ENCODE results near the gene YWHAE.
"Not testable (repeated sequence)": the region's sequence is repeated elsewhere in the genome, so short reads cannot be mapped to it uniquely, and the experiment has no call there.

The YWHAE gene

DNA sequence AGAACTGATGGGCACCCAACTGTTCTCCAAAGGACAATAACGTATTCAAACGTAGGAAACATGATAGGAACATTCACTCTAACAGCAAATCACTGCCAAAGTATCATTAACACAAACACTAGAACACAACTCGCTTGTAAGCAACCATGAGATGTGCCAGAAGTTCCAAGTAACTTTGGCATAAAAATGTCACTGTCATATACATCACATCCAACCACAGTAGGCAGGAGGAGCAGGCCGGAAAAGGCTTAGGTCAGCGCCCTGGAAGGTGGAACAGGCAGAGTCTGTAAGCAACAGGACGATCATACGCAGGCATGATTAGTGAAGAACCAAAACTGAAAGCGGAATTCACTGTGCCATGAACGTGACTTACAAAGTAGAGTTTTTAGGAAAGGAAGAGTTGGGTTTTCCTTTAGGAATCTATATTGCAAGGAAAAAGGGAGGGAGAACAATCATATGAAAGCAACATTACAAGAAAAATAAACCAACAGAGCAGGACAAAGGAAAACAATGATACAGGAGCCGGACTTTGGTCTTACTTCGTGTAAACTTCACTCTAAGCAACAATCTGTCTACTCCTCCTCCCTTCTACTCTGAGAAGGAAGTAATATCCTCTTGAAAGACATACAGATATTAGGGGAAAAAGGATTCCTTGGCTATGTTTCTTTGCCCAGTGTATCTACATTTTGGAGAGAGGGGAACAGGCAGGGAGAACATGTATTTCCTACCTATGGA, 52.3 kb downstream of the YWHAE start:
- H3K4me3 ChIP-seq (ENCODE audit: low read depth, low read length): no peak overlapping the region
- no peak for DNase-seq (ENCODE audit: low read depth)

DNA sequence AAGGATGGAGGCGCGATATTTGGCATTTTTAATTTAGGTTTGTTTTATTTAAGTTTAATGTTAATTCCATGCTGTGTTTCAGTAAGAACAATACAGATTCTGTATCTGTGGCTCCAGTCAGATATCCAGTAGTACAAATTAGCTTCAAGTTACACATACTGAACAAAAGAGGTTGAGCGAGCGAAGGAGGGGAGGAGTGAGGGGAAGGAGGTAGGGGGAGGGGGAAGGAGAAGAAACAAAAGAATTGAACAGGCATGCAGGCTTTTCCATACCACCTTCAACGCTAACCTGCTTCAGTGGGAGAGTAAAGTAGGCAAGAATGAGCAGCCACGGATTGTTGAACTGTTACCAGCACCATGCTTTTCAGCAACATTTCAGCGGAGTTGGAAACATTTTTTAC, 55.5 kb downstream of the YWHAE start:
- no peak for DNase-seq (ENCODE audit: low read depth)

DNA sequence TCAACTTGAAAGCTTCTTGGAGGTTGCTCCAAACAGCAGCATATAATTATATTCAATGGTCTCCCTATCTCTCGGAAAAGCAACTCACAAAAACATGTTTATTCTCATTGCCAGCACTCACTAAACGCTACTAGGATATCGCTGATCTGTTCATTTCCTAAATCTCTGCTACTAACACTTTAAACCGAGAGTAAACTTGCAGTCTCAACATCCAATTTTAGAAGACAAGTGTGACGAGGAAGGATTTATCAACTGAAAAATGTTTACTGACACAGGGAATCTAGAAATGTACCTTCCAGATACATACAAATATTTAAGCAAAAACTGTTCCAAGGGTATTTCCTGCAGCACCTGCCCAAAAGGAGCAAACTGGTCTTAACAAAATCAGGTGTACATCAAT, 56.5 kb downstream of the YWHAE start:
- DNase-seq (ENCODE audit: low read depth): no peak
- no peak overlapping the region for H3K4me3 ChIP-seq (ENCODE audit: low read depth, low read length)

More for the DNA sequence above, 55.5 kb downstream of the YWHAE start:
- H3K4me3 ChIP-seq (ENCODE audit: low read depth, low read length): no peak overlapping the region

DNA sequence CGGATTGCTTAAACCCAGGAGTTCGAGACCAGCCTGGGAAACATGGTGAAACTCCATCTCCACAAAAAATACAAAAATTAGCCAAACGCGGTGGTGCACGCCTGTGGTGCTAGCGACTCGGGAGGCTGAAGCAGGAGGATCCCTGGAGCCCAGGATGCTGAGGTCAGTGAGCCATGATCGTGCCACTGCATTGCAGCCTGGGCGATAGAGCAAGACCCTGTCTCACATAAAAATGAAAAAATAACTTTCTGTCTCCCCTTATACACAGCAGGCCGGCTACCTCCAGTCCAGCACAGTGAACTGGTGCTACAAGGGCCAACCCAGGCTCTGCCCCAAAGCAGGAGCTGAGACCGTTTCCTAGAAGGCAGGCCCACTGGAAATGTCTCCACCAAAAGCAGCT, 59.7 kb downstream of the YWHAE start:
- no peak overlapping the region for H3K4me3 ChIP-seq (ENCODE audit: low read depth, low read length)
- no peak for DNase-seq (ENCODE audit: low read depth)

DNA sequence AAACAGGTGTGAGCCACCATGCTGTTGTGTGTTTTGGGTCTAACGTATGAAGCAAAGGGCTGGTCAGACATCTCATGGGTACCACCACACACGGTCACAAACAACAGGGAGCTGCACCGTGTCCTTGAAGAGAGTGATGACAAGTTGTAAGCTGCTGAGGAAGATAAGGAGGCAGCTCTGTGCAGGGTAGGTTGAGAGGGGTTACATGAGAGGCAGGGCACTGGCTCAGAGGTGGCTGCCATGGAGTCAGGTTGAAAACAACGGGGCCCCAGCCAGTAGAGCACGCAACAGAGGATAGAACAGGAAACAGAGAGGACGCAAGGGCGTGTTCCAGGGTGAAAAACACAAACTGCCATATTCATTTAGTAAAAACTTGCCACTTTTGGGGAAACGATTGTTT, 68.3 kb downstream of the YWHAE start:
- DNase-seq (ENCODE audit: low read depth): no peak
- H3K4me3 ChIP-seq (ENCODE audit: low read depth, low read length): no peak overlapping the region

DNA sequence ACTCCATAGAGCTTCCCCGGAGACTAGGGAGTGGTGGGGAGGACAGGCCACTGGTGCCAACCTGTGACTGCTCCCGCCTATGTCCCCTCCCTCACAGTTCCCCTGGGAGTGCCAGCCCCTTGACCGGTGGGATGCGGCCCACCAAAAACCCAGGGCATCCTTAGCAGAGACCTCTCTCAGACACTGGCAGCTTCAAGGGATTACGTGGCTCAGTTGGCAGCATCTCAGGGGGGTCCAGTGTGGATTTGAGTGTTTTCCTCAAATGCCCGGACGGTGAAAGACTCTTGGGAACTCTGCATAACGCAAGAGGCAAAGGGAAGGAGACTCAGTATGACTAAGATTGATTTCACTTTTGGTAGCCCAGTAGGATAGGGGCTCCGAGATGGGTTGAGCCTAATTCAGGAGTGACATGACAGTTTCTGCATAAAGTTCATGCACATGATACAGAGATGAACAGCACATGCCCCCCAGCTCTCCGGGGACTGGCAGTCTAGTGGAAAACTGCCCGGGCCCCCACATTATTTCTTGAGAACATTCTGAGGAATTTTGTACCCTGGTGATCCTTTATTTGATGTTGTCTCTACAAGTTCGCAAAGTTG, 70.2 kb downstream of the YWHAE start:
- DNase-seq (ENCODE audit: low read depth): no peak
- no peak overlapping the region for H3K4me3 ChIP-seq (ENCODE audit: low read depth, low read length)

DNA sequence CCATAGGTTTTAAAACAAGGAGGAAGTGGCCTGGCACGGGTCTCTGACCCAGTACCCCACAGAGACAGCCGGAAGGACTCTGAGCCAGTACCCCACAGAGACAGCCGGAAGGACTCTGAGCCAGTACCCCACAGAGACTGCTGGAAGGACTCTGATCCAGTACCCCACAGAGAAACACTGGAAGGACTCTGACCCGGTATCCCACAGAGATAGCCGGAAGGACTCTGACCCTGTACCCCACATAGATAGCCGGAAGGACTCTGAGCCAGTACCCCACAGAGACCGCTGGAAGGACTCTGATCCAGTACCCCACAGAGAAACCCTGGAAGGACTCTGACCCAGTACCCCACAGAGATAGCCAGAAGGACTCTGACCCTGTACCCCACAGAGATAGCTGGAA, 71.6 kb downstream of the YWHAE start:
- DNase-seq (ENCODE audit: low read depth): no peak
- H3K4me3 ChIP-seq (ENCODE audit: low read depth, low read length): no peak overlapping the region

DNA sequence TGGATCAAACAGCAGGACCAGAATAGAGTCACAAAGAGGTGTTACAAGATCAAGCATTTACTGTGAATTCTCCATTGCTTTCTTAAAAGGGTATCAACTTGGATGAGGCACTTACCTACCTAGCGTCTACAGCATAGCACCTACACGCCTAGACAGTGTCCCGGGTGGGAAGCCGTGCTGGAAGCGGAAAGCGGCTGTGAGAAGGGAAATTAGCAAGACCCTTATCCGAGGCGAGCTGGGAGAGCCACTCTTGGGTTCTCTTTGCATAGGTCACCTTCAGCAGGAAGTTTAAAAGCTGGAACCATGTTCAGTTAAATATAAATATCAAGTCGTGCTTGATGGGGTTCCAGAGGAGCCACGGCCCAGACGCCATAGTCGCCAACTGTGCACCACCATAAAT, 74.3 kb downstream of the YWHAE start:
- no peak overlapping the region for H3K4me3 ChIP-seq (ENCODE audit: low read depth, low read length)
- no peak for DNase-seq (ENCODE audit: low read depth)

DNA sequence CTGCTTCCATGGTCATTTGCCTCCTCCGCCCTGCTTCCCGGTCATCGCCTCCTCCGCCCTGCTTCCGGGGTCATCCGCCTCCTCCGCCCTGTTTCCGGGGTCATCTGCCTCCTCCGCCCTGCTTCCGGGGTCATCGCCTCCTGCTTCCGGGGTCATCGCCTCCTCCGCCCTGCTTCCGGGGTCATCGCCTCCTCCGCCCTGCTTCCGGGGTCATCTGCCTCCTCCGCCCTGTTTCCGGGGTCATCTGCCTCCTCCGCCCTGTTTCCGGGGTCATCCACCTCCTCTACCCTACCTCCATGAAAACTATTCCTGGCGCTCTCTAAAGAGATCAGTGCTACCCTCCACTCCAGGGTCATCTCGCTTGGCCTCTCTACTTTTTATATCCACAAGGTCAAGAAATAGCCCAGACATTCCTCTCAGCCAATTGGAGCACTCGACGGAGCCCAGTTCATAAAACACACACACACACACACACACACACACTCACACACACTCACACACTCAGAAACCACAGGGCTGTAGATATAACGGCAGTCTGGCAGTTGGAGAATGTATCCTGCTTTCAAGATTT, 75.7 kb downstream of the YWHAE start:
- H3K4me3 ChIP-seq (ENCODE audit: low read depth, low read length): no peak overlapping the region
- no peak for DNase-seq (ENCODE audit: low read depth)

DNA sequence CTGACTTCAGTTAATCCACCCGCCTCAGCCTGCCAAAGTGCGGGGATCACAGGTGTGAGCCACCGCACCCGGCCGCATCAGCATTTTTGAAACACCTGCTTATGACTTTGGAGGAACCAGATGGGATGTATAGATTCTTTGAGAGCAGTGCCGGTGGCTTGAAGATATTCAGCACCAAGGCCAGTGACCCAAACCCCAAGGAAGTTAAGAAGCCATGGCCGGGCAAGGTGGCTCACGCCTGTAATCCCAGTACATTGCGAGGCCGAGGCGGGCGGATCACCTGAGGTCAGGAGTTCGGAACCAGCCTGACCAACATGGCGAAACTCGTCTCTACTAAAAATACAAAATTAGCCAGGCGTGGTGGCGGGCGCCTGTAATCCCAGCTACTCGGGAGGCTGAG, 76.7 kb downstream of the YWHAE start:
- H3K4me3 ChIP-seq (ENCODE audit: low read depth, low read length): no peak overlapping the region
- no peak for DNase-seq (ENCODE audit: low read depth)

DNA sequence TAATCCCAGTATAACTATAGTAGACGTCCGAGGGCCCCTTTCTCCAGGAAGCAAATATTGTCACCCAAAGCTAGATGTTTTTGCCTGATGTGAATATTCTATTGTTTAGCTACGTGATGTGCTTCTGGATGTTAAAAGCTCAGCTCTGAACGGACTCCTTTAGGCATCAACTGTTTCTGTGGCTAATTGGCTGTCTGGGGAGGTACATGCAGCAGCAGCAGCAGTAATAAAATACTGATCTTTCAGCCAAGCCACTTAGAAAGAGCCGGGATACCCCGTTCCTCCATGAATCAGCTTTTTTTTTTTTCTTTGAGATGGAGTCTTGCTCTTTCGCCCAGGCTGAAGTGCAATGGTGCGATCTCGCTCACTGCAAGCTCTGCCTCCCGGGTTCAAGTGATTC, 77.5 kb downstream of the YWHAE start:
- DNase-seq (ENCODE audit: low read depth): no peak
- H3K4me3 ChIP-seq (ENCODE audit: low read depth, low read length): no peak overlapping the region

DNA sequence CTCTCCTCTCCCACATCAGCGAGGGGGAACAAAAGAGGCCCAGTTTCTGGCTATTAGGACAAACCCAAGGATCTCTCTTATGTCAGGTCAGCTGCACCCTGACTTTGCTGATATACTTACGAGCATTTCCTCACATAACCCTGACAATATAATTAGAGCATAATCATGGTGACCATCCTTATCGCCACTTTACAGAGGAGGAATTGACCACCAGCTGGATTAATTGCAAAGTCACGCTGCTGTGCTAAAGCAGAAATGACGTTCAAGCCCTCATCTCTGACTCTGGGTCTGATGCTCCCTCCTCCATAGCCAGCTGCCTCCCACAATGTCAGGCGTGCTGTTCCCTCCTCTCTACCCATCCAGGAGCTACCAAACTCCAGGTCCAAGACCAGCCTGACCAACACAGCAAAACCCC, 78.0 kb downstream of the YWHAE start:
- DNase-seq (ENCODE audit: low read depth): no peak
- H3K4me3 ChIP-seq (ENCODE audit: low read depth, low read length): no peak overlapping the region

DNA sequence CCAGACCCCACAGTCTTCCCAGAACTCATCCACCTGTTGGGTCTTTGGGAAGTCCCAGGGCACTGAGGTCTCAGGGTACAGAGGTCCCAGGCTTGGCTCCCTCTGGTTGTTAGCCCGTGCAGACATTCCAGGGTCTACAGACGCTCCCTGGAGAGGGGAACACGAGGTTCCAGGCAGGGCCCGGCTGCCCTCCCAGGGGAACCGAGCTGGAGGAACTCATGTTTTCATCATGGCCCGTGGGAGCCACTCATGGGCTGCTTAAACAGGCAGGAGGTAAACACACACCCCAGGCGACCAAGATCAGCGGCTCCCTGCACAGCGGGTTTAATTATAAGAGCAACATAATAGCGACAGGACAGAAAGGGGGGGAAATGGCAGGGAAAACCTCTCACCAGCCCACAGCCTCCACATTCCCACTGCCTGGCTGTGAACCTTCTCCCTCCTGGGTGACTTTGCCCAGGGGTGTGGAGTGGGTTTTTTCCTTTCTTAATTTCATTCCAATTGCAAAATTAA, 84.1 kb downstream of the YWHAE start:
- H3K4me3 ChIP-seq (ENCODE audit: low read depth, low read length): no peak overlapping the region
- DNase-seq (ENCODE audit: low read depth): no peak

DNA sequence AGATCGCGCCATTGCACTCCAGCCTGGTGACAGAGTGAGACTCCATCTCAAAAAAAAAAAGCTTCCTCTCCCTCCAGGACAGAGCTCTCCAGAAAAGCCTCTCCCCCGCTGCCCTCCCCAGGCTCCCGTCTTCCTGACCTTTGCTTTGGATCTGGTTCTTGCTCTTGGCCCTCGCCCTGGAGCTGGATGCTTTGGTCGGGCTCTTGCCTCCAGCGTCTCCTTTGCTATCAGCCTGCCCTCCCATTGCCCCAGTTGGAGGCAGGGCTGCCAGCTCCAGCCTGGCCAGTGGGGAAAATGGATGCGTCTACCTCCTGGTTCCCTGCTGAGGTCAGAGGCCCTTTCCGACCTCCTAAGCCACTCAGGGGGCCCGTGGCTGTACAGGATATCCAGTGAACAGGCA, 84.6 kb downstream of the YWHAE start:
- no peak overlapping the region for H3K4me3 ChIP-seq (ENCODE audit: low read depth, low read length)
- no peak for DNase-seq (ENCODE audit: low read depth)

DNA sequence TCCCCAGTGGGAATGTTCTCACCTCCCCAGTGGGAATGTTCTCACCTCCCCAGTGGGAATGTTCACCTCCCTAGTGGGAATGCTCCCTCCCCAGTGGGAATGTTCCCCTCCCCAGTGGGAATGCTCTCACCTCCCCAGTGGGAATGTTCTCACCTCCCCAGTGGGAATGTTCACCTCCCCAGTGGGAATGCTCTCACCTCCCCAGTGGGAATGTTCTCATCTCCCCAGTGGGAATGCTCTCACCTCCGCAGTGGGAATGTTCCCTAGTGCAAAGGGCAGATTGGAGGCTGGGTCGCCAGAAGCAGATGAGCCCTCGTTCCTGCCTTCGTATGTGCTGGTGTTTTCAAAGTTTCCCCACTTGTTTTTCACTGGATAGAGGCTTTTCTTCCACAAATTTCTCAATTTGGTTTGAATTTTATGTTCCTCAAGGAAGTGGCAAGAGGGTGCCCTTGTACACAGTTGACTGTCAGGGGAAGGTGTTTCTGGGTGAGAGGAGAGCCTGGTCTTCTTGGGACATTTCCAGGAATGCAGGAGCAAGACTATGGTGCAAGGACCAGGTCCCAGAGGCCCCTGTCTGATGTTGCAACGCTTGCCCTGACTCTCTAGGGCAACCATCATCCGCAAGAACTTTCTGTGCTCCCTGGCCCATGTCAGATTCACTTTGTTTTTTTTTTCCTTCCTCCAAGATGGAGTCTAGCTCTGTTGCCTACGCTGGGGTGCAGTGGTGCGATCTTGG, 86.6 kb downstream of the YWHAE start:
- no peak overlapping the region for H3K4me3 ChIP-seq (ENCODE audit: low read depth, low read length)
- DNase-seq (ENCODE audit: low read depth): no peak

DNA sequence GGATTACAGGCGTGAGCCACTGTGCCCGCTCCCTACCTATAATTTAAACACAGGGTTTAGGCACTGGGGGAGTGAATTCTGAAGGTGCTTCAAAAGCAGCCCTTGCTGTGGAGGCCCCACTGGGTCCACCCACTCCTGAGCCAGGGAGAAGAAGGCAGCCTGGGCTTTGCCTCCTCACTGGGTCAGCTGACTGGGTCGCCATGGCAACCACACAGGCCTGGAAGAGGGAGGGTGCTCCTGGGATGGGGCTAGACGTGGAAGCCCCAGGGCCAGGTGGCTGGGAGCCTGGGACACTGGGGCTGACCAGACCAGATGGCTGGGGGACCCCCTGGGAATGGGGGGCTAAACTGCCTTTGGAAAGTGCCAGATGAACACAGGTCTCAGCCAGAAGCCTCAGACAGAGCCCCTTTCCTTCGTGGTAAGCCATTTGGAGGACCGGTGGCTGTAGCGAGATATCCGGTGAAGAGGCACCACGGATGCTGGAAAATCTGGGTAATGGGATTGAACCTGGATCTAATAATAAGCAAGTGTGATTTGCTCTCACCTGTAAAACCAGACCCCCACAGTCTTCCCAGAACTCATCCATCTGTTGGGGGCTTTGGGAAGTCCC, 87.7 kb downstream of the YWHAE start:
- no peak overlapping the region for H3K4me3 ChIP-seq (ENCODE audit: low read depth, low read length)
- DNase-seq (ENCODE audit: low read depth): no peak

DNA sequence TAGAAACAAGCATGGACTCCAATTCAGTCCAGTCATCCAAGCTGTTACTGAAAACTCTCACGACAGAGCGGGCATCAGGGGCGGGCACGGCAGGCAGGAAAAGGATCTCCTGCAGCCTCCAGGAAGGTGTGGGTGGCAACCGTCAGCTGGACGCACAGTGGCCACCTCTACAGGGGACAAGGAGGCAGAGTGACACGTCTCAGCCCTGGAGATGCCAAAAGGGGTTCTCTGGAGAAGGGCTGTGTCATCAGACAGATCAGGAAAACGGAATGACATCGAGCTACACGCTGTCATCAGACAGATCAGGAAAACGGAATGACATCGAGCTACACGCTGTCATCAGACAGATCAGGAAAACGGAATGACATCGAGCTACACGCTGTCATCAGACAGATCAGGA, 92.2 kb downstream of the YWHAE start:
- not testable (repeated sequence) for DNase-seq (ENCODE audit: low read depth); H3K4me3 ChIP-seq (ENCODE audit: low read depth, low read length)

DNA sequence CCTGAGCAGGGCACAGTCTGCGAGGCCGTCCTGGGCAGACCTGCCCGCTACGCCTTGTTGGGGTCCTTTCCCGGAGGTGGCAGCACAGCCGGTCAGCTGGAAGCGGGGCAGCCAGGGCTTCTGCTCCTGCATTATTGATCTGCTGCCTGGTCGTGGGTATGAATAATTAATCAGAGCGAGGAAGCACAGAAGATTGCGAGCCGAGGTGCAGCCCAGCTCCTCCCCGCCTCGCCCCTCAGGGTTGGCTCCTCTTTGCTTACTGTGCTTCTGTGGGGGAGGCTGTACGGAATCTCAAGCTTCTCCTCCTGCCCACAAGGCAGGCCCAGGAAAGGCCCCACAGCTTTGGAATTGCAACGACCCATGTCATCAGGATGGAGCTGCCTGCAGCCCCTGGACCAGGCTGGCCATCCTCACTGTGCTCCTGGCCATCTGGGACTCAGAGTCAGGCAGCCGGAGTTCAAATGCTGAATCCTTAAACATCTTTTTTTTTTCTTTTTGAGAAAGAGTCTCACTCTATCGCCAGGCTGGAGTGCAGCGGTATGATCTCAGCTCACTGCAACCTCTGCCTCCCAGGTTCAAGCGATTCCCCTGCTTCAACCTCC, 95.0 kb downstream of the YWHAE start:
- H3K4me3 ChIP-seq (ENCODE audit: low read depth, low read length): no peak overlapping the region
- no peak for DNase-seq (ENCODE audit: low read depth)

DNA sequence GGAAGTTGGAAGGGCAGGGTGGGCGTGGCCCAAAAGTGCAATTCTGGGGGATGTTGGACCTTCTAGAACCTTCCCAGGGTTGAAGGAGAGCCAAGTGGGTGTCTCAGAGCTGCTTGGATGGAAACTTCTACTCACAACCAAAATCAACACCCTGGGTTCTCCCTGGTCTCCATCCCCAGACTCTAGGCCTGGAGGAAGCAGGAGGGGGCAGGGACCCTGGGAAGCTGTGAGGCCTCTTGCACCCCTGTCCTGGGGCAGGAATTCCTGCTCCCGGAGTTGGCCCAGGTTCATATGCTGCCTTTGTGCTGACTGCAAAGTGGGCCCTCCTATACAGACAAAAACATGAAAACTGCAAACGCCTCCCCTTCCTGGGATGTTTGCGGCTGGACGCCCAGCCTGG, 95.5 kb downstream of the YWHAE start:
- no peak for DNase-seq (ENCODE audit: low read depth)
- H3K4me3 ChIP-seq (ENCODE audit: low read depth, low read length): no peak overlapping the region

DNA sequence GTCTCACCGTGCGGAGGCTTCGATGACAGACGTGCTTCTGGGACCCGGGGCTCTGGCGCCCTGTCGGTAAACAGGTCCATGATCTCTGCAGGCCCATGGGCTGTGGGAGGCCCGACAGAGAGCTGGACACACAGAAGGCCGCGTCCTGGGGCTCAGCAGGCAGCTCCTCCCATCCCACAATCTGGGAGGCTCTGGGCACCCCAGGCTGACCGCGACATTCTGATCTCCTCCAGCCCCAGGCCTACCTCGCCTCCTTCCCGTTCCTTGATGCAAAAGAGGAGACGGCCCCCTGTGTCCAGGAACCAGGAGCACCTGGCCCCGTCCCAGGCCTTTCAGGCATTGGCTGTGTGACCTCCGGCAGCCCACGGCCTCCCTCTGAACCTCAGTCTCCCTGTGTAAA, 97.3 kb downstream of the YWHAE start:
- no peak for DNase-seq (ENCODE audit: low read depth)
- H3K4me3 ChIP-seq (ENCODE audit: low read depth, low read length): no peak overlapping the region
